Right lobe of liver (tissue), 4 donors: ENCODE measurements around the gene UBE4B.

ENCODE experiments used
- POLR2A ChIP-seq: fragments of 450-650 bp; IDR thresholded peaks from one replicate; pipeline ENCODE4 v1.6.1; 2017; ENCODE audit warnings: antibody characterized with exemption, mild to moderate bottlenecking
- TF ChIP-seq, protein P1 (sequence below), 4 donors: fragments of 200-600 bp in 3 of 4; fragments of 450-650 bp in 1 of 4; IDR thresholded peaks; one replicate each; pipeline versions ENCODE4 v1.5.1 to v1.8.0; 2016 to 2022; ENCODE audit warnings: antibody characterized with exemption in 4 of 4, mild to moderate bottlenecking in 2 of 4
- donor health status: DM: no; HTN: no; CAD: no.
- donor health status: DM: no; HTN: no; CAD: no.
- donor health status: DM: no; HTN: yes; CAD: no.

DNA sequence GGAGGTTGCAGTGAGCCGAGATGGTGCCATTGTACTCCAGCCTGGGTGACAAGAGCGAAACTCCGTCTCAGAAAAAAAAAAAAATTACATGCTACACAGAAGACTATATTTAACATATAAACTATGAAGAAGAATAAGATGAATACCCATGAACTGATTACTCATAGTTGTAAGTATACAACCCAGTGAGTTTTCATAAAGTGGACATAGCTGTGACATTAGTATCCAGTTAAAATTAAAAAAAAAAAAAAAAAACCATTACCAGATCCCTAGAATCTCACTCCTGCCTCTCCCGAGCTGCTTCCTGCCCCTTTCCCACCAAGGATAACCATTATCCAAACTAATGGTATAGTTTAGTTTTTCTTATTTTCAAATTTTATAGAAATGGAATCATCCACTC lies 37.4 kb downstream of the UBE4B start:
- TF ChIP-seq, protein P1, sequence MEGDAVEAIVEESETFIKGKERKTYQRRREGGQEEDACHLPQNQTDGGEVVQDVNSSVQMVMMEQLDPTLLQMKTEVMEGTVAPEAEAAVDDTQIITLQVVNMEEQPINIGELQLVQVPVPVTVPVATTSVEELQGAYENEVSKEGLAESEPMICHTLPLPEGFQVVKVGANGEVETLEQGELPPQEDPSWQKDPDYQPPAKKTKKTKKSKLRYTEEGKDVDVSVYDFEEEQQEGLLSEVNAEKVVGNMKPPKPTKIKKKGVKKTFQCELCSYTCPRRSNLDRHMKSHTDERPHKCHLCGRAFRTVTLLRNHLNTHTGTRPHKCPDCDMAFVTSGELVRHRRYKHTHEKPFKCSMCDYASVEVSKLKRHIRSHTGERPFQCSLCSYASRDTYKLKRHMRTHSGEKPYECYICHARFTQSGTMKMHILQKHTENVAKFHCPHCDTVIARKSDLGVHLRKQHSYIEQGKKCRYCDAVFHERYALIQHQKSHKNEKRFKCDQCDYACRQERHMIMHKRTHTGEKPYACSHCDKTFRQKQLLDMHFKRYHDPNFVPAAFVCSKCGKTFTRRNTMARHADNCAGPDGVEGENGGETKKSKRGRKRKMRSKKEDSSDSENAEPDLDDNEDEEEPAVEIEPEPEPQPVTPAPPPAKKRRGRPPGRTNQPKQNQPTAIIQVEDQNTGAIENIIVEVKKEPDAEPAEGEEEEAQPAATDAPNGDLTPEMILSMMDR (IDR thresholded peaks at IDR 0.05) = no peak
- TF ChIP-seq POLR2A = no peak
